IMR-90 (cell line): ENCODE measurements around the gene JSRP1.

Experiments
- CTCF ChIP-seq: conservative IDR thresholded peaks from 2 replicates; pipeline ENCODE4 v1.5.1; 2012; ENCODE audit warnings: mild to moderate bottlenecking, low read depth, low read length, improper control_type of control experiment
- MAFK ChIP-seq: IDR thresholded peaks from 2 replicates; pipeline ENCODE4 v1.6.1; 2012; ENCODE audit warnings: low read depth, low read length, improper control_type of control experiment
- POLR2A ChIP-seq: IDR thresholded peaks from 2 replicates; pipeline ENCODE4 v1.6.1; 2012; ENCODE audit warnings: mild to moderate bottlenecking, low read depth, low read length
- RAD21 ChIP-seq: IDR thresholded peaks from 2 replicates; pipeline ENCODE4 v1.6.1; 2012; ENCODE audit warnings: low read length, improper control_type of control experiment

- no peak for TF ChIP-seq POLR2A
- no peak for TF ChIP-seq MAFK
- TF ChIP-seq CTCF, result no peak
- TF ChIP-seq RAD21, result no peak
These were observed 38.6 kb upstream of the JSRP1 start for GRCh38 chr19:2294687-2295335.
